AG04450 (cell line): Measurements from ENCODE around the gene DNAJB12. TPM values are rescaled to one million over a fixed set of nuclear protein-coding genes. Genes with fewer than 3 reads are reported as not detected.
A peak's percentile ranks its signal among the peaks of the same experiment; 100 is the strongest.

ENCODE experiments used
- CTCF ChIA-PET: fragments of 300-600, 350-600 bp; formaldehyde crosslinking; extraction: SDS; loops from one replicate; lab custom pipeline; 2022; ENCODE audit warnings: antibody characterized with exemption, inconsistent platforms; lab: Charles Lee
- POLR2A ChIA-PET: fragments of 350-600 bp; formaldehyde crosslinking; extraction: SDS; loops from one replicate; lab custom pipeline; 2021; ENCODE audit warnings: antibody characterized with exemption, inconsistent platforms; lab: Yijun Ruan, JAX
- DNase-seq: peaks from one replicate; pipeline ENCODE4 v3.0.0-alpha.2; 2011; ENCODE audit warnings: low read depth, low spot score
- H3K27ac ChIP-seq: one replicate; pipeline ENCODE4 v1.5.1; 2012; ENCODE audit warnings: low read depth, low read length, control low read depth
- H3K27me3 ChIP-seq: one replicate; pipeline ENCODE4 v1.6.0; 2012; ENCODE audit warnings: low read length; ENCODE audit not compliant: control insufficient read depth, insufficient read depth
- H3K4me3 ChIP-seq: 2 replicates; pipeline ENCODE4 v1.5.1; 2011; ENCODE audit warnings: mild to moderate bottlenecking, low read depth, low read length, control low read depth
- H3K9me3 ChIP-seq: 2 replicates; pipeline ENCODE4 v1.5.1; 2012; ENCODE audit warnings: low read length; ENCODE audit not compliant: control insufficient read depth, insufficient read depth
- polyA plus RNA-seq: library from polyadenylated mRNA; depleted of rRNA; stranded (reverse); fragments of >200 nt; gene quantifications from 2 replicates; pipeline ENCODE4 v1.2.3, GENCODE V29; 2011
- TF ChIP-seq, protein P1 (sequence below): IDR thresholded peaks from 2 replicates; pipeline ENCODE4 v1.5.1; 2011; ENCODE audit warnings: low read depth, low read length, control low read depth, inconsistent platforms

The DNAJB12 gene
- polyA plus RNA-seq, 1 experiment, result 17.9 TPM

- CTCF ChIA-PET, result interaction anchor here (1.0 to 1.8 kb wide), 3 partner anchors 68 to 294 kb away, joined by 3 to 5 read pairs (median 5); no protein-coding TSS in a partner anchor
- DNase-seq, result no peak
- no peaks in the 10 kb centered on the region; the same call in 1 of the 2 replicates for H3K9me3 ChIP-seq
- no peaks in the 10 kb centered on the region for H3K27me3 ChIP-seq
- TF ChIP-seq, protein P1, sequence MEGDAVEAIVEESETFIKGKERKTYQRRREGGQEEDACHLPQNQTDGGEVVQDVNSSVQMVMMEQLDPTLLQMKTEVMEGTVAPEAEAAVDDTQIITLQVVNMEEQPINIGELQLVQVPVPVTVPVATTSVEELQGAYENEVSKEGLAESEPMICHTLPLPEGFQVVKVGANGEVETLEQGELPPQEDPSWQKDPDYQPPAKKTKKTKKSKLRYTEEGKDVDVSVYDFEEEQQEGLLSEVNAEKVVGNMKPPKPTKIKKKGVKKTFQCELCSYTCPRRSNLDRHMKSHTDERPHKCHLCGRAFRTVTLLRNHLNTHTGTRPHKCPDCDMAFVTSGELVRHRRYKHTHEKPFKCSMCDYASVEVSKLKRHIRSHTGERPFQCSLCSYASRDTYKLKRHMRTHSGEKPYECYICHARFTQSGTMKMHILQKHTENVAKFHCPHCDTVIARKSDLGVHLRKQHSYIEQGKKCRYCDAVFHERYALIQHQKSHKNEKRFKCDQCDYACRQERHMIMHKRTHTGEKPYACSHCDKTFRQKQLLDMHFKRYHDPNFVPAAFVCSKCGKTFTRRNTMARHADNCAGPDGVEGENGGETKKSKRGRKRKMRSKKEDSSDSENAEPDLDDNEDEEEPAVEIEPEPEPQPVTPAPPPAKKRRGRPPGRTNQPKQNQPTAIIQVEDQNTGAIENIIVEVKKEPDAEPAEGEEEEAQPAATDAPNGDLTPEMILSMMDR, result no peak
- no peak overlapping the region for H3K4me3 ChIP-seq
- H3K27ac ChIP-seq, result peak overlapping the region; percentile 2
- POLR2A ChIA-PET, result interaction anchor here (0.6 kb wide), 1 partner anchor 80 kb away, joined by 3 read pairs; no protein-coding TSS in a partner anchor
Observed at GRCh38 chr10:72342911-72343310, 11.8 kb downstream of the DNAJB12 start.

GRCh38 chr10:72340510-72341261, 14.0 kb downstream of the DNAJB12 start:
- ChIA-PET CTCF (interaction anchor here (0.6 to 2.6 kb wide), 7 partner anchors 10 to 563 kb away, joined by 3 to 5 read pairs (median 3); no protein-coding TSS in a partner anchor), POLR2A (no interaction called here)
- Histone ChIP-seq H3K27ac (no peak overlapping the region), H3K4me3 (no peak overlapping the region), H3K9me3 (no peaks in the 10 kb centered on the region; the same call in 1 of the 2 replicates), H3K27me3 (no peaks in the 10 kb centered on the region)
- TF ChIP-seq, protein P1, result peak; percentile 91
- no peak for DNase-seq

- DNase-seq, result no peak
- TF ChIP-seq, protein P1, result no peak
- no peak overlapping the region for H3K4me3 ChIP-seq
- H3K27me3 ChIP-seq, result no peaks in the 10 kb centered on the region
- H3K9me3 ChIP-seq, result no peaks in the 10 kb centered on the region; the same call in 1 of the 2 replicates
- ChIA-PET CTCF (interaction anchor here (1.2 to 2.2 kb wide), 8 partner anchors 30 to 442 kb away, joined by 6 to 31 read pairs (median 8); no protein-coding TSS in a partner anchor), POLR2A (interaction anchor here (0.6 to 2.0 kb wide), 3 partner anchors 64 to 374 kb away, joined by 3 to 12 read pairs (median 5); partner anchors contain the start of genes ANAPC16, ASCC1 and DDIT4)
- H3K27ac ChIP-seq, result no peak overlapping the region
Observed at GRCh38 chr10:72338180-72338579, 16.5 kb downstream of the DNAJB12 start.

DNA sequence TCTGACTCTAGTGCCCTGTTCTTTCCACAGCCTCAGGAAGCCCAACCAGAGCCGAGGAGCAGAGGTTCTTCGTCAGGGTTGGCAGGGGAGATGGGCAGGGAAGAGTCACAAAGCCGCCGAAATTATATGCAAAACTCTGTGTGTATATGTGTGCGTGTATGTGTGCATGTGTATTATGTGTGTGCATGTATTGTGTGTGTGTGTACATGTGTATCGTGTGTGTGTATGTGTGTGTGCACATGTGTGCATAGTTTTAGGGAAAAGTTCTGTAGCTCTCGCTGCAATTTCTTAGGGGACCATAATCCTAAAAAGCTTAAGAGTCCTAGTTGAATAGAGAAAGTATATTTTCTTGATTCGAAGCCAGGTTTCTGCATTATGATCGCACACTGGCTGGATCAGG, 17.0 kb downstream of the DNAJB12 start:
- Histone ChIP-seq H3K27me3 (no peaks in the 10 kb centered on the region), H3K27ac (no peak overlapping the region), H3K9me3 (no peaks in the 10 kb centered on the region; the same call in 1 of the 2 replicates), H3K4me3 (no peak overlapping the region)
- ChIA-PET POLR2A (interaction anchor here (0.6 to 2.0 kb wide), 3 partner anchors 63 to 373 kb away, joined by 3 to 12 read pairs (median 5); partner anchors contain the start of genes ANAPC16, ASCC1 and DDIT4), CTCF (interaction anchor here (0.5 to 2.2 kb wide), 18 partner anchors 8 to 663 kb away, joined by 3 to 31 read pairs (median 6); partner anchors contain the start of gene DNAJB12)
- TF ChIP-seq, protein P1, result no peak
- DNase-seq, result no peak
